IPS DF 4.7 (cell line): ENCODE results near the gene SLC36A3.
"Not testable (repeated sequence)": the region's sequence is repeated elsewhere in the genome, so short reads cannot be mapped to it uniquely, and the experiment has no call there.

Source experiments
- DNase-seq: peaks from one replicate; pipeline ENCODE4 v3.0.0-alpha.2; 2013; ENCODE audit warnings: low spot score; ENCODE audit errors: extremely low read depth

SLC36A3 gene

GRCh38 chr5:151239237-151239861 lies 64.2 kb downstream of the SLC36A3 start:
- no peak for DNase-seq

GRCh38 chr5:151238303-151238741 lies 65.2 kb downstream of the SLC36A3 start:
- DNase-seq = no peak

GRCh38 chr5:151237685-151238084 lies 65.9 kb downstream of the SLC36A3 start:
- no peak for DNase-seq

- DNase-seq = no peak
These were observed 66.7 kb downstream of the SLC36A3 start for GRCh38 chr5:151236888-151237287.

- not testable (repeated sequence) for DNase-seq
These were observed 68.4 kb downstream of the SLC36A3 start for GRCh38 chr5:151235239-151235571.

GRCh38 chr5:151234476-151235238 lies 68.9 kb downstream of the SLC36A3 start:
- DNase-seq = no peak

- no peak for DNase-seq
These were observed 69.9 kb downstream of the SLC36A3 start for GRCh38 chr5:151233616-151234085.

- DNase-seq = no peak
These were observed 72.2 kb downstream of the SLC36A3 start for GRCh38 chr5:151231359-151231758.

- no peak for DNase-seq
These were observed 73.4 kb downstream of the SLC36A3 start for GRCh38 chr5:151230048-151230680.

- DNase-seq = no peak
These were observed 74.6 kb downstream of the SLC36A3 start for GRCh38 chr5:151228986-151229385.

- no peak for DNase-seq
These were observed 75.6 kb downstream of the SLC36A3 start for GRCh38 chr5:151227918-151228447.
